Neural cell (in vitro differentiated cells): Measurements from ENCODE around the gene MCOLN1.

Source experiments
- TAF1 ChIP-seq: IDR thresholded peaks from 2 replicates; pipeline ENCODE4 v1.6.1; 2012; ENCODE audit warnings: low read depth
- TF ChIP-seq, protein P1 (sequence below): fragments of 450-650 bp; IDR thresholded peaks from 2 replicates; pipeline ENCODE4 v1.5.1; 2014; ENCODE audit warnings: antibody characterized with exemption, mild to moderate bottlenecking, moderate library complexity; ENCODE audit not compliant: poor library complexity, severe bottlenecking

GRCh38 chr19:7482584-7483439, 39.6 kb upstream of the MCOLN1 start:
- no peak for TF ChIP-seq TAF1
- TF ChIP-seq, protein P1, sequence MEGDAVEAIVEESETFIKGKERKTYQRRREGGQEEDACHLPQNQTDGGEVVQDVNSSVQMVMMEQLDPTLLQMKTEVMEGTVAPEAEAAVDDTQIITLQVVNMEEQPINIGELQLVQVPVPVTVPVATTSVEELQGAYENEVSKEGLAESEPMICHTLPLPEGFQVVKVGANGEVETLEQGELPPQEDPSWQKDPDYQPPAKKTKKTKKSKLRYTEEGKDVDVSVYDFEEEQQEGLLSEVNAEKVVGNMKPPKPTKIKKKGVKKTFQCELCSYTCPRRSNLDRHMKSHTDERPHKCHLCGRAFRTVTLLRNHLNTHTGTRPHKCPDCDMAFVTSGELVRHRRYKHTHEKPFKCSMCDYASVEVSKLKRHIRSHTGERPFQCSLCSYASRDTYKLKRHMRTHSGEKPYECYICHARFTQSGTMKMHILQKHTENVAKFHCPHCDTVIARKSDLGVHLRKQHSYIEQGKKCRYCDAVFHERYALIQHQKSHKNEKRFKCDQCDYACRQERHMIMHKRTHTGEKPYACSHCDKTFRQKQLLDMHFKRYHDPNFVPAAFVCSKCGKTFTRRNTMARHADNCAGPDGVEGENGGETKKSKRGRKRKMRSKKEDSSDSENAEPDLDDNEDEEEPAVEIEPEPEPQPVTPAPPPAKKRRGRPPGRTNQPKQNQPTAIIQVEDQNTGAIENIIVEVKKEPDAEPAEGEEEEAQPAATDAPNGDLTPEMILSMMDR = no peak
